GM12875 (cell line): ENCODE measurements around the gene KCNC2.

Experiments
- H3K4me3 ChIP-seq: one replicate; pipeline ENCODE4 v1.5.1; 2011; ENCODE audit warnings: low read depth, low read length, control low read depth
- TF ChIP-seq, protein P1 (sequence below): IDR thresholded peaks from 2 replicates; pipeline ENCODE4 v1.5.1; 2011; ENCODE audit warnings: low read depth, mild to moderate bottlenecking, control low read depth, inconsistent platforms, low read length, moderate library complexity, borderline replicate concordance; ENCODE audit not compliant: insufficient read depth

Gene KCNC2

DNA sequence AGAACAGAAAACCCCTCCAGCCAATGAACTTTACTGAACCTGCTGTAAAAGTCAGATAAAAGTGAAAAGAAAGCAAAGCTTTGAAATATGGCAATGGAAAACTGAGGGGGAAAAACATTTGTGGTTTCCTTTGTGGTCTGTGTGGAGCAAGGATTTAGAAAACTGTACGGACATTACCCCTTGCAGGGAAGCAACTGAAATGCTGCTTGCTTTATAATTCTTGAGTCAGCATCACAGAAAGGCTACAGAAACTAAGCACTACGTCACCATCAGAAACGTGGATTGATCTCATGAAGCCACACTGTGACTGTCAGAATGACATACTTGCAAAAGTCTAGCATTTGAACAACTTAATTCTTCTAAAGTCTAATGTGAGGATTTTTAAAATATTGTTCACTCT lies 2.4 kb upstream of the KCNC2 start:
- TF ChIP-seq, protein P1, sequence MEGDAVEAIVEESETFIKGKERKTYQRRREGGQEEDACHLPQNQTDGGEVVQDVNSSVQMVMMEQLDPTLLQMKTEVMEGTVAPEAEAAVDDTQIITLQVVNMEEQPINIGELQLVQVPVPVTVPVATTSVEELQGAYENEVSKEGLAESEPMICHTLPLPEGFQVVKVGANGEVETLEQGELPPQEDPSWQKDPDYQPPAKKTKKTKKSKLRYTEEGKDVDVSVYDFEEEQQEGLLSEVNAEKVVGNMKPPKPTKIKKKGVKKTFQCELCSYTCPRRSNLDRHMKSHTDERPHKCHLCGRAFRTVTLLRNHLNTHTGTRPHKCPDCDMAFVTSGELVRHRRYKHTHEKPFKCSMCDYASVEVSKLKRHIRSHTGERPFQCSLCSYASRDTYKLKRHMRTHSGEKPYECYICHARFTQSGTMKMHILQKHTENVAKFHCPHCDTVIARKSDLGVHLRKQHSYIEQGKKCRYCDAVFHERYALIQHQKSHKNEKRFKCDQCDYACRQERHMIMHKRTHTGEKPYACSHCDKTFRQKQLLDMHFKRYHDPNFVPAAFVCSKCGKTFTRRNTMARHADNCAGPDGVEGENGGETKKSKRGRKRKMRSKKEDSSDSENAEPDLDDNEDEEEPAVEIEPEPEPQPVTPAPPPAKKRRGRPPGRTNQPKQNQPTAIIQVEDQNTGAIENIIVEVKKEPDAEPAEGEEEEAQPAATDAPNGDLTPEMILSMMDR: no peak
- H3K4me3 ChIP-seq: no peak overlapping the region

DNA sequence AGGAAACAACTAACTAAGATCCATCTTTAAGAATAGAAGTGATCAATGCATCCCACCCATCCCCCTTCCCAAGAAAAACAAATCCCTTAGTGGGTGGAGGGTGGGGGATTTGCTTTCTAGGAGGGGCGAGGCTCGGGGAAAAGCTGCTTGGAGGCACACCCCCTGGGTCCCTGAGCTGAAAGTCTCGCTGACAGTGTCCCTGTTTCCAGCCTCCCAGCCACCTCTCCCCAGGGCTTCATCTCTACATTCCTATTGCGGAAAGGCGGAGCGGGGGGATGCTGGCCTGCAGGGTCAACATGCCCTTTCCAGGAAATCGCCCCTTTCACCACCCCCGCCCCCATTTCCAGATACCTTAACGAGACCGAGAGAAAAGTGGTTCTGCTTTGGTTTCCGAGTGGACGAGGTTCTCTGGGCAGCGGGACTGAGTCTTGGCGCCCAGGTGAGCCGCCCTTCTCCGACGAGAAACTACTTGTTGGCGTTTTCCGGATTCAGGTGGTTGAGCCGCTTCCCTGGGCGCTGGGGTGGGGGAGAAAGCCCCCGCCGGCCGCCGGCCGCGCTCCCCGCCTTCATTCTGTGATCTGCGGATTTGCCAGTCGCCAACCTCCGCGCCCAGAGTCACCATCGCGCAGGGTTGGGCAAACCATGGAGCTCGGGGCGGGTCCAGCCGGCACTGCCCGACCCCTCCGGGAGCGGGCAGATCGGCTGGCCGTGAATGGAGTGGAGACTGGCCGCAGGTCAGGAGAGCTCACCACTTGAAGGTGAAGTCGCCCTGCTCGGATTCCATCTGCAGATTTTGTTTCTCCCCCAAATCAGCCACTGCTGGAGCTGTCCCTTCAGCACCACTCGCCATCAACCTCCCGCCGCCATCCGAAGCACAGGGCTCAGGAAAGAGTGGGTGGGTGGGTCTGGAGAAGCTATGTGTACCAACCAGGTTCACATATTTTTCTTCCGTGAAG lies 505 bp downstream of the KCNC2 start:
- H3K4me3 ChIP-seq: no peak overlapping the region

DNA sequence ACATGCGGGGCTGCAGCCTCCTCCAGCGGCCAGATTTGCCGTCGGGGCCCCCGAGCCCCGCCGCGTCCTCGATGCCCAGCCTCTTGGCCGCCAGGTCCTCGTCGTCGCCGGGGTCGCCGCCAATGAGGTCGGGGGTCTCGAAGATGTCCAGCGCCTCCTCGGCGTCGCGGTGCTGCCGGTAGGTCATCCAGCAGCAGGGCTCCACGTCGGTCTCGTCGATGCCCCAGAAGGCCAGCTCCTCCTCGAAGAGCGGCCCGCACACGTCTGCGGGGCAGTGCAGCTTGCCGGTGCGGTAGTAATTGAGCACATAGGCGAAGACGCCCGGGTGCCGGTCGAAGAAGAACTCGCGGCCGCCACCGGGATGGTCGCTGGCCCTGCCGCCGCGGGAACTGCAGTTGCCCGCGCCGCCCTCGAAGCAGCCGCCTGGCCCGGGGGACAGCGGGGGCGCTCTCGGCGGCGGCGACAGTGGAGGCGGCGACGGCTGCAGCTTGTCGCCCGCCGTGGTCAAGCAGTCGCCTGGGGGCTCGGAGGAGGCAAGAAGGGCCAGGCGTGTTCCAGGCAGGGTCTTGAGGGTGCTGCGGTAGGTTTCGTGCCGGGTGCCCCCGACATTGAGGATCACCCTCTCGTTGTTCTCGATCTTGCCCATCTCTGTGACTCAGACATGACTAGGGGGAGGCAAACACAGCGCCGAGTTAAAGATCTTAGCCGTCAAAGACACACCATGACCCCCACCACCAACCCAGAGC lies 2.1 kb downstream of the KCNC2 start:
- no peak overlapping the region for H3K4me3 ChIP-seq

More for the DNA sequence above, 505 bp downstream of the KCNC2 start:
- TF ChIP-seq, protein P1: no peak

DNA sequence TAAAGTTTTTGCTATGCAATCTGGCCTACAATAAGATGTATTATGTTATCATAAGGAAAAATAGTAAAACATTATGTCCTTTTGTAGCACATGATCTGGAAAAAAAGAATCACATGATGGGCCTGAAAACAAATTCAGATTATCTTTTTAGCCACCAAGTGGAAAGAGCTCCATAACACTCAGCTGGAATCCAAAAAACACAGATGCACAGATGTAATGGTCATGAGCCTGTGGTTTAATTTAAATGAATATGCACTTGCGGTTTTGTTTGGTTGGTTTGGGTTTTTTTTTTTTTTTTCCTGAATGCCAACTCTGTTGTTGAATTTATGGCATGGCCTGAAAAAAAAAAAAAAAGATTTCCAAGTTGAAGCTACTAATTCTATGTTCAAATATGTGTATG lies 4.1 kb downstream of the KCNC2 start:
- TF ChIP-seq, protein P1: no peak
- H3K4me3 ChIP-seq: no peak overlapping the region

More for the DNA sequence above, 2.1 kb downstream of the KCNC2 start:
- TF ChIP-seq, protein P1: no peak

DNA sequence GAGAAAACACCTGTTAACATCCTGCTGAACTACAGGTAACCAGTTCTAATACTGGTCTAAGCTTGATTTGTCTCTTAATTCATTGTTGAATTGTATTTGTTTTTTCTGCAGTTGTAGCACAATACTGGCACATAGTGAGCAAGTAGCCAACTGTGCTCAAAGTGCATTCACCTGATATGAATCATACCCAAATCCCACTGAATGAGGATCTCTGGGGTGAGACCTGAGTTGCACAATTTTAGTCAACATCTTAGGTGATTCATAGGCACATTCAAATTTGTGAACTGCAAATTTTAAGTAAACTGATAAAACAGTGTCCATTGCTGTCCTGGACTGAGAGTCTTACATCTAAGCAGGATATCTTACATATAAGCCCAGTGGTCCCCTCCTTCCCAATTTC lies 12.8 kb downstream of the KCNC2 start:
- TF ChIP-seq, protein P1: no peak
- H3K4me3 ChIP-seq: no peak overlapping the region

DNA sequence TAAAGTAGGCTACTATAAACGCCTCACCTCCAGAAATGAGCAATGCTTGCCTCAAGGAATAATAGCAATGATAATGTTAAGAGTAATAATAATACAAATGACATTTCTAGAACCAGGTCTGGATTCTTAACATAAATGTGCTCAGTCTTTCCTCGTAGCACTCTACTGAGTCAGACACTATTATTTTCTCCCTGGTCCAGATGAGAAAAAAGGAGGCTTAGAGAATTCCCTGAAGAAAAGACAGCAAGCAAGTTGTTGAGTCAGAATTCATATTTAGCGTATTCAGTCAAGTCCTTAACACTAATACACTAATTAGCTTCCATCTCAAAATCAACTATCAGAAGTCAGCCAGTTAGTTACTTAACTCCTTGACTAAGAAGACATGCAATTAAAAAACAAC lies 13.2 kb downstream of the KCNC2 start:
- TF ChIP-seq, protein P1: no peak
- H3K4me3 ChIP-seq: no peak overlapping the region
